Choroid plexus epithelial cell (primary cell): ENCODE measurements around the gene PRAMEF13.
"Not testable (repeated sequence)": the region's sequence is repeated elsewhere in the genome, so short reads cannot be mapped to it uniquely, and the experiment has no call there.

Experiments used
- DNase-seq: peaks from one replicate; pipeline ENCODE4 v3.0.0-alpha.2; 2010; ENCODE audit warnings: low read depth
- H3K4me3 ChIP-seq: 2 replicates; pipeline ENCODE4 v1.5.1; 2011; ENCODE audit warnings: low read depth, mild to moderate bottlenecking, control low read depth, low read length, moderate library complexity
- CTCF ChIP-seq: conservative IDR thresholded peaks from 2 replicates; pipeline ENCODE4 v1.5.1; 2011; ENCODE audit warnings: low read depth, mild to moderate bottlenecking, control low read depth, inconsistent platforms, low read length, moderate library complexity

Gene PRAMEF13

GRCh38 chr1:13224480-13225060, 23.4 kb upstream of the PRAMEF13 start:
- no peak for DNase-seq
- TF ChIP-seq CTCF: no peak
- H3K4me3 ChIP-seq: no peak overlapping the region

DNA sequence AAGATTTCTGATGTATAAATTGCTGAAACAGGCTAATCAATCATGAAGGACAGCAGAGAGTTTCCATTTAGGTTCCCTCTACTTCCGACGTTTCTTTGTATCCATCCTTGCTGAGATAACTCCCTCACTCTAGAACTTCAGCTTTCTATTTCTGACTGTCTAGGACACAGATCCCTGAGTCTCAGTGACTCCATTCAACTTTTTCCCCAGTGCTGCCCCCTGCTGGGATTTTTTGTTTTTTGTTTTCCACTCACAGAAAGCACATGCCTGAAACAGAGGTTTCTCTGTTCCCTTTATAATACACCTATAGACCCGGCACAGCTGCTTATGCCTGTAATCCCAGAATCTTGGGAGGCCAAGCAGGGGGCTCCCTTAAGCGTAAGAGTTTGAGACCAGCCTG, 21.6 kb upstream of the PRAMEF13 start:
- H3K4me3 ChIP-seq, DNase-seq: not testable (repeated sequence)

DNA sequence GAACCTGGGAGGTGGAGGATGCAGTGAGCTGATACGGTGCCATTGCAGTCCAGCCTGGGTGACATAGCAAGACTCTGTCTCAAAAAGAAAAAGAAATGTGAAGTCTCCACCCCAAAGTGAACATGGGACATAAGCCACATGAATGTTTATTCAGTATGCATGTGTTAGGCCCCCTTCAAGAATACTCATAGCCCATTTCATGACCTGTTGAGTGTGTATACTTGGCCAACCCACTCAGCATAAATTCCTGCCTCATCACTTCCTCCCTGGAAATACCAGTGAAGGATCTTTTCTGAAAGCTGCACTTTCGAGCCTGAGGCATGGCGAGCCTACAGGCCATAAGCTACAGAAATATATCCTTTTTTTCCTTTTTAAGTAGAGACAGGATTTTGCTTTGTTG, 18.0 kb upstream of the PRAMEF13 start:
- H3K4me3 ChIP-seq, DNase-seq: not testable (repeated sequence)

GRCh38 chr1:13216619-13217018, 15.4 kb upstream of the PRAMEF13 start:
- not testable (repeated sequence) for DNase-seq, H3K4me3 ChIP-seq

DNA sequence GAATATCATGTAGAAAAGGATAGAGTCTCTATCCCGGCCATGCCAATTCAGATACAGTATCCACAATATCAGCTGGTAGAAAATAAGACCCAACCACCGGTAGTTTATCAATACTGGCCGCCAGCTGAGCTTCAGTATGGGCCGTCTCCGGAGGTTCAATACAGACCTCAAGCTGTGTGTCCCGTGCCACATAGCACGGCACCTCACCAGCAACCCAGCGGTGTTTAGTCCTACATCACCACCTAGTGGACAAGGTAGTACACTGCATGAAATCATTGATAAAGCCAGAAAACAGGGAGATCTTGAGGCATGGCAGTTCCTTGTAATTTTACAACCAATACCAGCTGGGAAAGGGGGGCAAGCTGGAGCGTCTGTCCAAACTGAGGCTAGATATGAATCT, 7.5 kb upstream of the PRAMEF13 start:
- H3K4me3 ChIP-seq, DNase-seq: not testable (repeated sequence)

DNA sequence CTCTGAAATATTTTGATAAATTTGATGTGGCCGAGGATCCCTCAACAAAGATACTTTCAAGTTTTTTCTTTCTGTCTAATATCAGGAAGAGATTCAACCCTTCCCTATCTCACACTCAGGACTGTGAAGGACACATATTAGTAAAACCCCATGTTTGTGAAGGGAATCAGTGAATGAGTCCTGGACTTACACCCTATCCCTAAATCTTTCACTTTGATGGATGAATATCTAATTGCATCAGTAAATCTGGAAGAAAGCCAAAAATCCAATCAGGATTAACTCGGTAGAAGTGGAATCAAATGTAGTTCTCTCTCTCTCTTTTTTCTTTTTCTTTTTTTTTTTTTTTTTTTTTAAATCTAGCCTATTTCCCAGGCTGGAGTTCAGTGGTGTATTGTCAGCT, 29.7 kb downstream of the PRAMEF13 start, which contains the start of gene PRAMEF9:
TSS of gene PRAMEF9 (plus strand) at position 301 of the 400 bp plus-strand sequence. CDS start 3,433 bp downstream, outside the sequence.
- not testable (repeated sequence) for DNase-seq, H3K4me3 ChIP-seq

GRCh38 chr1:13165531-13165930, 35.7 kb downstream of the PRAMEF13 start, which contains the start of gene HNRNPCL4:
TSS of gene HNRNPCL4 (minus strand) at chr1:13165631. CDS start at chr1:13165467, 164 bp downstream.
- not testable (repeated sequence) for H3K4me3 ChIP-seq, DNase-seq

GRCh38 chr1:13155909-13156308, 45.3 kb downstream of the PRAMEF13 start, which contains the start of gene PRAMEF26:
TSS of gene PRAMEF26 (minus strand) at chr1:13156009. CDS start at chr1:13153095, 2,914 bp downstream.
- DNase-seq, H3K4me3 ChIP-seq: not testable (repeated sequence)
